ENCODE results near the gene CDC73. TPM values are rescaled to one million over a fixed set of nuclear protein-coding genes. Genes with fewer than 3 reads are reported as not detected.

Gene CDC73
- total RNA-seq, 1 experiment from 2014 or later, result 62.5 TPM

GRCh38 chr1:193278968-193279367 is 157.1 kb downstream of the CDC73 start:
- H3K27me3 Mint-ChIP-seq (ENCODE audit: low read depth), result no peaks in the 10 kb centered on the region
- Histone ChIP-seq H3K79me2 (ENCODE audit: insufficient read depth, low read length) (no peaks in the 10 kb centered on the region), H3K23me2 (ENCODE audit: insufficient read length, low read depth, low read length, poor library complexity, severe bottlenecking) (no peaks in the 10 kb centered on the region), H3K27ac (ENCODE audit: insufficient read length, low read depth, low read length) (no peak overlapping the region), H4K5ac (ENCODE audit: insufficient read length, low read depth, low read length) (no peak overlapping the region), H4K8ac (replicated peaks; ENCODE audit: insufficient read length, low read depth, low read length) (no peak overlapping the region), H4K20me1 (ENCODE audit: control insufficient read depth, insufficient read depth, insufficient read length) (no peaks in the 10 kb centered on the region), H3K18ac (ENCODE audit: insufficient read length, low read depth, low read length) (no peak overlapping the region), H3K4me1 (ENCODE audit: insufficient read depth, low read length) (peaks cover 3% of the 10 kb centered on the region; the same call in 1 of the 2 replicates), H3K9me3 (ENCODE audit: control insufficient read depth, low read depth, low read length) (no peaks in the 10 kb centered on the region), H3K79me1 (ENCODE audit: insufficient read depth, low read depth, low read length, poor library complexity, severe bottlenecking) (no peaks in the 10 kb centered on the region), H3K23ac (ENCODE audit: insufficient read length, low read depth, low read length) (no peak overlapping the region), H3K4me2 (ENCODE audit: insufficient read depth, insufficient read length, low read length) (no peak overlapping the region), H3K27me3 (ENCODE audit: insufficient read depth, low read length) (no peaks in the 10 kb centered on the region), H3K9ac (ENCODE audit: extremely low read depth, insufficient read length, low read length) (no peak overlapping the region), H2BK5ac (ENCODE audit: insufficient read length, low read length) (no peak overlapping the region), H3T11ph (ENCODE audit: low read length) (no peak overlapping the region), H2AK5ac (ENCODE audit: insufficient read length, low read length) (no peak overlapping the region), H2BK120ac (ENCODE audit: low read depth, low read length, poor library complexity, severe bottlenecking) (no peak overlapping the region), H2BK12ac (ENCODE audit: insufficient read length, low read depth, low read length) (no peak overlapping the region), H2BK20ac (ENCODE audit: low read depth, low read length, poor library complexity, severe bottlenecking) (no peak overlapping the region), H2AFZ (ENCODE audit: low read length) (no peak overlapping the region), H3K56ac (ENCODE audit: insufficient read length, low read depth, low read length) (no peak overlapping the region), H3K14ac (ENCODE audit: insufficient read depth, low read length) (no peak overlapping the region), H4K91ac (ENCODE audit: insufficient read length, low read depth, low read length) (no peak overlapping the region), H3K4ac (ENCODE audit: low read depth, low read length) (no peak overlapping the region), H2BK15ac (ENCODE audit: low read depth, low read length) (no peak overlapping the region)
- H3K27ac Mint-ChIP-seq, result no peak overlapping the region
- WGBS (ENCODE audit: extremely low coverage, insufficient read length, low lambda C conversion rate), result no CpG with 5 or more reads among the region's 2 CpGs
- TF ChIP-seq CTCF (conservative IDR thresholded peaks at IDR 0.05), result no peak
- DNase-seq, result no peak
- peaks cover 6 to 19% (median 14%) of the 10 kb centered on the region in 3 experiments for H3K36me3 Mint-ChIP-seq (ENCODE audit: insufficient read depth in 1 of 3, low read depth in 3 of 3)
- peaks cover 19 to 27% of the 10 kb centered on the region in 2 experiments for H3K4me1 Mint-ChIP-seq
- peaks cover 9 to 12% of the 10 kb centered on the region in 2 experiments for H3K9me3 Mint-ChIP-seq
- no peak overlapping the region for H3K4me3 Mint-ChIP-seq

Data from H9 (cell line).